ES-I3 (cell line): Measurements from ENCODE around the gene CEP85L.

Source experiments
- H3K36me3 ChIP-seq: 2 replicates; pipeline ENCODE4 v1.6.1; 2013; ENCODE audit warnings: mild to moderate bottlenecking, low read length, control low read depth, moderate library complexity; ENCODE audit not compliant: insufficient read depth
- H3K4me1 ChIP-seq: 2 replicates; pipeline ENCODE4 v1.6.1; 2013; ENCODE audit warnings: mild to moderate bottlenecking, control low read depth, low read length; ENCODE audit not compliant: insufficient read depth
- H3K9ac ChIP-seq: 2 replicates; pipeline ENCODE4 v1.6.1; 2013; ENCODE audit warnings: low read depth, mild to moderate bottlenecking, low read length, moderate library complexity
- H3K9me3 ChIP-seq: 2 replicates; pipeline ENCODE4 v1.6.1; 2013; ENCODE audit warnings: mild to moderate bottlenecking, low read length, moderate library complexity; ENCODE audit not compliant: control insufficient read depth, insufficient read depth

CEP85L gene

DNA sequence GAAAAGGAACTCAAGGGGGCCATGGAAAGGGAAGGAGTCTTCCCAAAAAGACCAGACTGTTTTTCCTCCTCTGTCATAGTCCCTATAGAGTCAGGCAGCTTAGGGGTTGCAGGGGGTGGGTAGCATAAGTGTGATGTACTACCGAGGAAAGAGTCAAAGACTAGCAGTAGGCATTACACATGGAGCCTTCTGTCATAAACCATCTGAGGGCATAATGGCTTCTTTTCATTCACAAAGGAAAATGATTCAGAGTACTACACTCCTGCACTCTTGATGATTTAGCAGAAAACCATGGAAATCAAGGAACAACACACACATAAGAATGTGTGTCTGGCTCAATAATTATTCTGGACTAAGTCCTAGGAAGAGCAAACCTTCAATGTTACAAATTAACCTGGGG, 88.4 kb downstream of the CEP85L start:
- H3K9me3 ChIP-seq = no peaks in the 10 kb centered on the region
- H3K36me3 ChIP-seq = no peaks in the 10 kb centered on the region
- no peak overlapping the region for H3K9ac ChIP-seq
- H3K4me1 ChIP-seq = peaks cover 7% of the 10 kb centered on the region; the same call in 1 of the 2 replicates

GRCh38 chr6:118562248-118562647, 89.1 kb downstream of the CEP85L start:
- Histone ChIP-seq H3K9me3 (no peaks in the 10 kb centered on the region), H3K9ac (no peak overlapping the region), H3K4me1 (peaks cover 7% of the 10 kb centered on the region; the same call in 1 of the 2 replicates), H3K36me3 (no peaks in the 10 kb centered on the region)

DNA sequence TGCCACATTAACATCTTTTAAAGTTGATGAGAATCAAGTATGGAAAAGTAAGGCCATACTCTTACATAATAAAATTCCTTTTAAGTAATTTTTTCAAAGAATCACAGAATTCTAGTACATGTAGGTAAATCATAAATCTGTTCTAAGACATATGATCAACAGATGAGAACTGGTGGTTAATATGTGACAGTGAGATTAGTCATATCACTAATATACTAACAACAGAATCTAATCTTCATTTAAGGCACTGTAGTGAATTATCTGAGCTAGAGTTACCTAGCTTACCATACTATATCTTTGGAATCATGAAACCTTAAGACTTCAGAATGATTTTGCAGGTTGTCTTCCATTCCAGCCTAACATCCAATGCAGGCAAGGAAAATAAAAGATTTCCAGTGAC, 91.7 kb downstream of the CEP85L start:
- Histone ChIP-seq H3K9me3 (no peaks in the 10 kb centered on the region), H3K36me3 (no peaks in the 10 kb centered on the region), H3K4me1 (no peaks in the 10 kb centered on the region), H3K9ac (no peak overlapping the region)

- H3K9ac ChIP-seq = no peak overlapping the region
- H3K4me1 ChIP-seq = no peaks in the 10 kb centered on the region
- no peaks in the 10 kb centered on the region for H3K9me3 ChIP-seq
- H3K36me3 ChIP-seq = no peaks in the 10 kb centered on the region
Measured at GRCh38 chr6:118558464-118559217, 92.8 kb downstream of the CEP85L start.

DNA sequence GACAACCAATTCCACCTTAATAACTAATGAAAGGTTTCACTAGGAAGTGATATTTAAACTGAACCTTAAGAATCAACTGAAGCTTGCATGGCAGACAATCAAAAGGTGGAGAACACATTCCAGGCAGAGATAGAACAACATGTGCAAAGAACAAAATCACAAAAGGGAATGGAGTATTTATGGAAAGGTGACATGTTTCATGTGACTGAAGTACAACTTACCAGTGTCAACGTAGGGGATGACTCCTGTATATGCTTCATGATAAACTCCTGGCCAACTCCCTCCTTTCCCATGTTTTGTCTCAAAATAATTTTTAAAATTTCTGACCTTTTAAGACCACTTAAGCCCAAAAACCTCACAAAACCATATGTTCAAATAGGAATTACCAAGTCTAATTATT, 96.7 kb downstream of the CEP85L start:
- Histone ChIP-seq H3K4me1 (no peaks in the 10 kb centered on the region), H3K36me3 (no peaks in the 10 kb centered on the region), H3K9ac (no peak overlapping the region), H3K9me3 (no peaks in the 10 kb centered on the region)

DNA sequence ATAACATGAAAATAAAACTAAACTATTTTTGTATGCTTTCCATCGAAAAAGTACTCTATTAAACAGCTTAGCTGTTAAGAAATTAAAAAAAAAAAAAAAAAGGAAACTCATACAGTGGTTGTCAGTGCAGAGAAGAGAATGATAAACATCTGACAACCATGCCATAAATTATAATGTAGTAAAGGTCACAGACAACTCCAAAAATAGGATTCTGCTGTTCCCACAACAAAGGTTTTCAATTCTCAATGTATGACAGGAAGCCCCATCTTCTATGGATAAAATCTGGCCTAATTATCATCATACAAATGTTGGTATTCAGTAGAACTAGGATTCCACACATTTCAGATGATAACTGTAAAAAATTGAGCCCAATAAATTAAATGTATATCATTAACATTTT, 98.3 kb downstream of the CEP85L start:
- no peaks in the 10 kb centered on the region for H3K36me3 ChIP-seq
- H3K4me1 ChIP-seq = no peaks in the 10 kb centered on the region
- H3K9ac ChIP-seq = no peak overlapping the region
- no peaks in the 10 kb centered on the region for H3K9me3 ChIP-seq

DNA sequence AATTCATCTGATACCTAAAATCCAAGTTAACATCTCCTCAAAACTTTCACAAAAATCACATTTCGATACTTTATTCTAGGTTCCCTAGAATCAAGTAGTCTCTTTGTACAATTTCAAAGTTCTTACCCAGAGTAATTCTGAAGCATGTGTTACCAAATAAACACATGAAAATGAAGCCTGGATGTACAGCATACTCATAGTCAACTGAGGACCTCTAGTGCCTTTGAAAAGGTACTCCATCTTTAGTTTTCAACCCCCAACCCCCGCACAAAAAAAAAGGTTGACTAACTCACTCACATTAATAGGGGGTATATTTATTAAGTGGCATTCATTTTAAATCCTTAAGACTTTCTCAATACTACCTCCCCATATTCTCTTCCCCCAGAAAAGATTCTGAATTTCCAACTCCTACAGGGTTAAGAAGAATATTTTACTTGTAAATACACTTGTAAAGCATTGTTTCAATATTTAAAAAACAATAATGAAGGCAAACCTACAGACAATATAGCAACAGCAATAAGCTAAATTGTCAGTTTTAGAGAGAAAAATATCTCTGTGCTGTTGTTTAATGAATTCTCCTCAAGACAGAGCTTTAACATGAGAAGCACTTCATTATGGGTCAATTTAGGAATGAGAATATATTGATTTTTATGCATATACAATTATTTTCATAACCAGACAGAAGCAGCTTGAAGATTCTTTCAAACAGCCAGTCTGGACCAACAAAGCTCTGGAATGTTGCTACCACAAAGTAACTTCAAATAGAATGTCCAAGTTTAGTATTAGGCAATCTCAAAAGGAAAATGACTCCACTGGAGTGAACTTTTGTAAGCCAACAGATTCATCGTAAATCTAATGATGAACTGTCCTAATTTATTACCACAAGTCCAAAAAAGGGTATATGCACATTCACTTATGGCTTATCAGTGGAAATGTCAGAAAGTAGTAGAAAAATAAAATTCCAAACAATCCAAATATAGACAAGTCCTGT, 100.0 kb downstream of the CEP85L start:
- H3K9me3 ChIP-seq = no peaks in the 10 kb centered on the region
- H3K36me3 ChIP-seq = no peaks in the 10 kb centered on the region
- H3K4me1 ChIP-seq = no peaks in the 10 kb centered on the region
- H3K9ac ChIP-seq = no peak overlapping the region

DNA sequence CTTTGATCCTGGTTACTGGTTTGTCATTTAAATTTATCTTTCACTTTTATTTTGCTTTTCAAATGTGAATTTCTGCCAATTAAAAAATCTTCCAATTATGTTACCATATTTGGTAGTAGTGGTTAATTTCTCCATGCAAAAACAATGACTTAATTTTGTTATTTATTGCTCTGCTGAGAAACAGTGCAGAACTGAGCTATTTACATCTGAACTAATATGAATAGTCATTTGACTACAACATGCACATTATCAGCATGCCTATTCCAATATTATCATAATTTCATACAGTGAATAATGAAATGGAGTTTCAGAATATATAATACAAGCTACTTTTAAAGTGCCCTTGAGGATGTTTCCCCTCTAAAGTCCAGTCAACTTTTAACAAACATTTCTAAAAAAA, 102.8 kb downstream of the CEP85L start:
- no peaks in the 10 kb centered on the region for H3K36me3 ChIP-seq
- H3K9ac ChIP-seq = no peak overlapping the region
- H3K9me3 ChIP-seq = no peaks in the 10 kb centered on the region
- H3K4me1 ChIP-seq = no peaks in the 10 kb centered on the region

DNA sequence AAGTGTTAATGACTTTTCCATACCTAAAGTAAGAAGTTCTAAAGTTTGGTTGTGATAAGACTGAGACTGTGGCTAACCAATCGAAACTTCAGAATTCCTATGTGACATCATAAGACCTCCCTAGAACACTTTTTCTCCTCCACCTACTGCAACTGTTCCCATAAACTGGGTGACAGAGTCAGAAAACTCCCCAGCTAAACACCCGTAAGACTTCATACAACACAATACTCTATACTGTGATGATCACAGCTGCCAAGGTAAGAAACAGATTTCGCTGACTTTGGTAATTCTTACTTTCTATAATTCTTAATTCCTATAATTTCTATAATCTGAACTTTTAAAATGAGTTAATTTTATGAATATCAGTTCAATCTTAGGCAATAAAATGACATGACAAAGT, 103.3 kb downstream of the CEP85L start, which contains the start of gene PLN:
PLN (plus strand) TSS at position 161 of the 400 bp plus-strand sequence. CDS start 10,626 bp downstream, outside the sequence.
- Histone ChIP-seq H3K9ac (no peak within 1 kb of the TSS), H3K9me3 (no peaks in the 10 kb centered on the region), H3K36me3 (no peaks in the 10 kb centered on the region), H3K4me1 (no peaks in the 10 kb centered on the region)

GRCh38 chr6:118546880-118547218, 104.5 kb downstream of the CEP85L start:
- H3K36me3 ChIP-seq = no peaks in the 10 kb centered on the region
- no peaks in the 10 kb centered on the region for H3K9me3 ChIP-seq
- no peaks in the 10 kb centered on the region for H3K4me1 ChIP-seq
- H3K9ac ChIP-seq = no peak overlapping the region

DNA sequence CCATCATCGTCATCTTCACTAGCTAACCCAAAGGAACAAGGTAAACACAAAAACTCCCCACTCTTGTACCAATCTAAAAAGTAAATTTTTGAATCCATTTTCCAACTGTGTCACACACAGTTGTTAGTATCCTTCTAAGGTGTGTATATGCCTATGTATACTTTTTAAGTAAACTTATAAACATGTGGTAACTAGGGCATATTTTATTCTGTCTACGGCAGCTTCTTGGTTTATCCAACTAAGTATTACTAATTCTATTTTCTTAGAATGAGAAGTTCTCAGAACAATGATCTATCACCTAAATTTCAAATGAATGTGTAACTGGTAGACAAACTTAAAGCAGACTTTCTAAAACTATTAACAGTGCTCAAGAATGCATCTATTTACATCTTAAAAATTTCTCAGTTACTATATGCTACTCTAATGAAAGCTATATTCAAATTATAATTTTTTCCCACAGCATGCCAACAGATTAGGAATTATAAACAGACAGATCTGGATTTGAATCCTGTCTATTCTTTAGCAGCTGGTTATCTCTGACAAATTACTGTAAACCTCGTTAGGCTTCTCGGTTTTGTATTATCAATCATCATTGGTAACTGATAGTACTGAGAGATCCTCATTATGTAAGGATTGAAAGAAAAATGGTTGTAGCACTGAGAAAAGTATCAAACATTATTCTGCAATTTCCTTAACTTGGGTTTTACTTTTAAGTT, 105.1 kb downstream of the CEP85L start:
- Histone ChIP-seq H3K36me3 (no peaks in the 10 kb centered on the region), H3K4me1 (no peaks in the 10 kb centered on the region), H3K9me3 (no peaks in the 10 kb centered on the region), H3K9ac (no peak overlapping the region)

- Histone ChIP-seq H3K4me1 (no peaks in the 10 kb centered on the region), H3K9me3 (no peaks in the 10 kb centered on the region), H3K9ac (no peak overlapping the region), H3K36me3 (no peaks in the 10 kb centered on the region)
Measured at GRCh38 chr6:118544105-118544504, 107.3 kb downstream of the CEP85L start.

- H3K36me3 ChIP-seq = no peaks in the 10 kb centered on the region
- no peak overlapping the region for H3K9ac ChIP-seq
- H3K4me1 ChIP-seq = no peaks in the 10 kb centered on the region
- H3K9me3 ChIP-seq = no peaks in the 10 kb centered on the region
Measured at GRCh38 chr6:118542184-118542952, 109.0 kb downstream of the CEP85L start.

- Histone ChIP-seq H3K4me1 (no peaks in the 10 kb centered on the region), H3K36me3 (no peaks in the 10 kb centered on the region), H3K9ac (no peak overlapping the region), H3K9me3 (no peaks in the 10 kb centered on the region)
Measured at GRCh38 chr6:118537574-118537973, 113.8 kb downstream of the CEP85L start.
